ENCODE data around the gene MMP19.
"Not testable (repeated sequence)": the region's sequence is repeated elsewhere in the genome, so short reads cannot be mapped to it uniquely, and the experiment has no call there.

Gene MMP19

GRCh38 chr12:55842681-55843429 lies at the start of gene MMP19:
TSS of gene MMP19 (minus strand) at chr12:55842936. CDS start at chr12:55842830, 106 bp downstream.
- no peak for TF ChIP-seq ZFX (IDR thresholded peaks at IDR 0.05)
- no peak for TF ChIP-seq CTCF (conservative IDR thresholded peaks at IDR 0.05)
- H3K27ac ChIP-seq: no peak within 1 kb of the TSS

GRCh38 chr12:55891310-55891709 lies 48.6 kb upstream of the MMP19 start:
- H3K27ac ChIP-seq: no peak overlapping the region
- TF ChIP-seq ZFX (IDR thresholded peaks at IDR 0.05) (no peak), CTCF (conservative IDR thresholded peaks at IDR 0.05) (no peak)

- TF ChIP-seq ZFX (IDR thresholded peaks at IDR 0.05) (no peak), CTCF (conservative IDR thresholded peaks at IDR 0.05) (no peak)
- H3K27ac ChIP-seq: no peak overlapping the region
Measured at GRCh38 chr12:55885113-55885512, 42.4 kb upstream of the MMP19 start.

GRCh38 chr12:55877824-55878223 lies 35.1 kb upstream of the MMP19 start:
- no peak overlapping the region for H3K27ac ChIP-seq
- TF ChIP-seq CTCF (conservative IDR thresholded peaks at IDR 0.05): no peak
- TF ChIP-seq ZFX (IDR thresholded peaks at IDR 0.05): no peak

GRCh38 chr12:55875704-55876467 lies 33.1 kb upstream of the MMP19 start:
- no peak overlapping the region for H3K27ac ChIP-seq
- no peak for TF ChIP-seq CTCF (conservative IDR thresholded peaks at IDR 0.05)
- no peak for TF ChIP-seq ZFX (IDR thresholded peaks at IDR 0.05)

GRCh38 chr12:55874443-55874842 lies 31.7 kb upstream of the MMP19 start:
- no peak overlapping the region for H3K27ac ChIP-seq
- TF ChIP-seq CTCF (conservative IDR thresholded peaks at IDR 0.05): no peak
- no peak for TF ChIP-seq ZFX (IDR thresholded peaks at IDR 0.05)

GRCh38 chr12:55866454-55867004 lies 23.8 kb upstream of the MMP19 start:
- not testable (repeated sequence) for H3K27ac ChIP-seq
